SU-DHL-6 (cell line): ENCODE data around the gene DIMT1.

Source experiments
- H2AFZ ChIP-seq: fragments of 200-600 bp; sonication (generic); 2 replicates; pipeline ENCODE4 v1.6.1; 2014; ENCODE audit warnings: low read depth, mild to moderate bottlenecking, moderate library complexity, mixed read lengths, antibody characterized with exemption, low read length; ENCODE audit not compliant: severe bottlenecking
- H3F3A ChIP-seq: fragments of 200-600 bp; shearing (Covaris generic); 2 replicates; pipeline ENCODE4 v1.6.0; 2016; ENCODE audit warnings: antibody characterized with exemption, mild to moderate bottlenecking; ENCODE audit not compliant: insufficient read depth
- H3K27ac ChIP-seq: fragments of 200-600 bp; sonication (generic); 2 replicates; pipeline ENCODE4 v1.5.1; 2016; ENCODE audit warnings: low read depth, mild to moderate bottlenecking, low read length, moderate library complexity, mixed read lengths
- H3K27me3 ChIP-seq: fragments of 200-600 bp; sonication (generic), shearing (Covaris generic); 2 replicates; pipeline ENCODE4 v1.6.0; 2014; ENCODE audit warnings: mild to moderate bottlenecking, low read length
- H3K36me3 ChIP-seq: fragments of 200-600 bp; sonication (generic); 2 replicates; pipeline ENCODE4 v1.6.1; 2014; ENCODE audit warnings: mild to moderate bottlenecking, low read length, mixed read lengths
- H3K4me2 ChIP-seq: fragments of 300-600, 200-600 bp; shearing (Covaris generic), sonication (generic); 2 replicates; pipeline ENCODE4 v1.6.0; 2014; ENCODE audit warnings: low read length, low read depth, mild to moderate bottlenecking; ENCODE audit not compliant: poor library complexity, severe bottlenecking
- H3K4me3 ChIP-seq: fragments of 200-600 bp; sonication (generic); 2 replicates; pipeline ENCODE4 v1.5.1; 2014; ENCODE audit warnings: antibody characterized with exemption, low read length, mild to moderate bottlenecking, mixed read lengths; ENCODE audit not compliant: insufficient read depth, poor library complexity, severe bottlenecking
- H3K79me2 ChIP-seq: fragments of 200-600 bp; sonication (generic); 2 replicates; pipeline ENCODE4 v1.6.1; 2014; ENCODE audit warnings: mild to moderate bottlenecking, low read length, moderate library complexity; ENCODE audit not compliant: insufficient read depth
- H3K9ac ChIP-seq: fragments of 200-600 bp; sonication (generic); 2 replicates; pipeline ENCODE4 v1.7.0; 2014; ENCODE audit warnings: mild to moderate bottlenecking, low read length
- H3K9me2 ChIP-seq: fragments of 200-600 bp; sonication (generic); replicated peaks from 2 replicates; pipeline ENCODE4 v1.6.1; 2014; ENCODE audit warnings: low read length; ENCODE audit not compliant: insufficient read depth
- H3K9me3 ChIP-seq: fragments of 200-600 bp; sonication (generic); 2 replicates; pipeline ENCODE4 v1.6.1; 2014; ENCODE audit warnings: low read length, mixed read lengths; ENCODE audit not compliant: insufficient read depth
- H4K20me1 ChIP-seq: fragments of 200-600 bp; sonication (generic); 2 replicates; pipeline ENCODE4 v1.6.1; 2014; ENCODE audit warnings: low read depth, mild to moderate bottlenecking, antibody characterized with exemption, low read length, moderate library complexity, mixed read lengths
- EZH2phosphoT487 ChIP-seq: fragments of 200-600 bp; sonication (generic), shearing (Covaris generic); conservative IDR thresholded peaks from 2 replicates; pipeline ENCODE4 v1.6.1; 2018; ENCODE audit warnings: mild to moderate bottlenecking, antibody characterized with exemption, low read length, moderate library complexity, mixed read lengths
- TF ChIP-seq, protein P1 (sequence below): fragments of 200-600 bp; sonication (generic); IDR thresholded peaks from one replicate; pipeline ENCODE4 v1.5.1; 2017; ENCODE audit warnings: antibody characterized with exemption, mild to moderate bottlenecking, low read length, moderate library complexity; ENCODE audit not compliant: insufficient read depth, poor library complexity, severe bottlenecking

The DIMT1 gene

DNA sequence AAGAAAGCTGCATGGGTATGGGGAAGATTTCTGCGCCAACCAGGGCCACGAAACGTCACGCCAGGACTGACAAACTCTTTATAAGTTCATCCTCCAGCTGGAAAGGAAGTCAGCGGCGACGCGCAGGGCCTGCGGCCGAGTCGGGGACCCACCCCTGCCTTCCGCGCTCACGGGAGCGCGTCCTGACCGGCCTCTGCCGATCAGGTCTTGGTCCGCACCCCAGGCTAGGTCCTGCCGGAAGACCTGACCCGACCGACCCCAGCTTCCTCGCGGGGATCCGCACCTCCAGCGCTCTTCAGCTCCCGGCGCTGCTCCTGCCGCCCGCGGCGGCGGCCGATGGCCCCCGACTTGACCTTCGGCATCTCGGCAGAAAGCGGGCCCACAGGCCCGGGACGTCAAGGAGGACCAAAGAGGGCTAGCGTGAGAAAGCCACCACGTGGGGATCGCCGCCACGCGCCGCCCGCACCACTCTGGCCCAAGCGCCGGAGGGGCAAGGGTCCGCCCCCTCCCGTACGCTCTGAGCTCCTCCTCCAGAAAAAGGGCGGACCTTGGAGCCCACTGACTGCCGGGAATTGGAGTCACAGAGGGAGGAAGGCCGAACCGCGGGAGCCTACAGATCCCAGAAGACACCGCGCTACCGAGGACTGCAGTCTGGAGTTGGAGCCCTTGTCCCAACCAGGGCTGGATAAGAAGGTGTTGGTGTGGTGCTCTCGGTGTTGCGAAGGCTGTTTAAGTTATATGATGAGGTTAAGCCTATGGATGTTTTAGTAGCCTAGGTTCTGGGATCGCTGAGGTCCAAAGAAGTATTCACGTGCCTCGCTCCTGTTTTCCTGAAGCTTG, at the start of gene DIMT1:
DIMT1 (minus strand) TSS at position 495 of the 840 bp plus-strand sequence; CDS start at position 362, 133 bp downstream.
- Histone ChIP-seq H3K79me2 (peaks cover 17% of the 10 kb centered on the region), H3K27me3 (no peaks in the 10 kb centered on the region), H3K4me2 (peak within 1 kb of the TSS; percentile 86), H3K36me3 (0 out of 2 replicates have a peak, but pooled peaks cover under 1% of the 10 kb centered on the region), H2AFZ (peak within 1 kb of the TSS; percentile 87), H3K9me2 (no peaks in the 10 kb centered on the region), H3K4me3 (peak within 1 kb of the TSS; percentile 91), H3F3A (0 out of 2 replicates have a peak, but pooled peaks cover 1% of the 10 kb centered on the region), H3K9me3 (no peaks in the 10 kb centered on the region), H4K20me1 (no peaks in the 10 kb centered on the region), H3K9ac (peak within 1 kb of the TSS; percentile 94), H3K27ac (peak within 1 kb of the TSS; percentile 81)
- TF ChIP-seq, protein P1, sequence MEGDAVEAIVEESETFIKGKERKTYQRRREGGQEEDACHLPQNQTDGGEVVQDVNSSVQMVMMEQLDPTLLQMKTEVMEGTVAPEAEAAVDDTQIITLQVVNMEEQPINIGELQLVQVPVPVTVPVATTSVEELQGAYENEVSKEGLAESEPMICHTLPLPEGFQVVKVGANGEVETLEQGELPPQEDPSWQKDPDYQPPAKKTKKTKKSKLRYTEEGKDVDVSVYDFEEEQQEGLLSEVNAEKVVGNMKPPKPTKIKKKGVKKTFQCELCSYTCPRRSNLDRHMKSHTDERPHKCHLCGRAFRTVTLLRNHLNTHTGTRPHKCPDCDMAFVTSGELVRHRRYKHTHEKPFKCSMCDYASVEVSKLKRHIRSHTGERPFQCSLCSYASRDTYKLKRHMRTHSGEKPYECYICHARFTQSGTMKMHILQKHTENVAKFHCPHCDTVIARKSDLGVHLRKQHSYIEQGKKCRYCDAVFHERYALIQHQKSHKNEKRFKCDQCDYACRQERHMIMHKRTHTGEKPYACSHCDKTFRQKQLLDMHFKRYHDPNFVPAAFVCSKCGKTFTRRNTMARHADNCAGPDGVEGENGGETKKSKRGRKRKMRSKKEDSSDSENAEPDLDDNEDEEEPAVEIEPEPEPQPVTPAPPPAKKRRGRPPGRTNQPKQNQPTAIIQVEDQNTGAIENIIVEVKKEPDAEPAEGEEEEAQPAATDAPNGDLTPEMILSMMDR, result no peak
- TF ChIP-seq EZH2phosphoT487, result no peak

DNA sequence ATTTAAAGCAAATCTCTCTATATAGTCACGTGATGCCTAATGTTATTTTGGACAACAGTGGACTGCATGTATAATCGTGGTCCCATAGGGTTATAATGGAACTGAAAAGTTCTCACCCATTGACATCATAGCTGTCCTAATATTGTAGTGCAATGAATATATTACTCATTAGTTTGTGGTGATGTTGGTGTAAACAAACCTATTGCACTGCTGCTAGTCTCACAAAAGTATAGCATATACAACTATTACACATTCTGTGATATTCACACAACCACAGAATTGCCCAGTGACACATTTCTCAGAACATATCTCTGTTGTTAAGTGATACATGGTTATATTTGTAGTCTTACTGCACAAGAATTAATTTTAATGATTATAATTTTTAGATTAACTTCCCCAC, 46.6 kb upstream of the DIMT1 start:
- H3K4me3 ChIP-seq, result no peak overlapping the region
- H3F3A ChIP-seq, result no peaks in the 10 kb centered on the region
- no peaks in the 10 kb centered on the region for H3K9me3 ChIP-seq
- no peak overlapping the region for H2AFZ ChIP-seq
- H3K79me2 ChIP-seq, result no peaks in the 10 kb centered on the region; the same call in 1 of the 2 replicates
- no peaks in the 10 kb centered on the region for H4K20me1 ChIP-seq
- H3K27ac ChIP-seq, result no peak overlapping the region
- H3K36me3 ChIP-seq, result peaks cover 22% of the 10 kb centered on the region
- no peaks in the 10 kb centered on the region for H3K27me3 ChIP-seq
- TF ChIP-seq, protein P1, result no peak
- TF ChIP-seq EZH2phosphoT487, result no peak
- no peaks in the 10 kb centered on the region for H3K9me2 ChIP-seq
- H3K9ac ChIP-seq, result no peak overlapping the region
- no peak overlapping the region for H3K4me2 ChIP-seq

DNA sequence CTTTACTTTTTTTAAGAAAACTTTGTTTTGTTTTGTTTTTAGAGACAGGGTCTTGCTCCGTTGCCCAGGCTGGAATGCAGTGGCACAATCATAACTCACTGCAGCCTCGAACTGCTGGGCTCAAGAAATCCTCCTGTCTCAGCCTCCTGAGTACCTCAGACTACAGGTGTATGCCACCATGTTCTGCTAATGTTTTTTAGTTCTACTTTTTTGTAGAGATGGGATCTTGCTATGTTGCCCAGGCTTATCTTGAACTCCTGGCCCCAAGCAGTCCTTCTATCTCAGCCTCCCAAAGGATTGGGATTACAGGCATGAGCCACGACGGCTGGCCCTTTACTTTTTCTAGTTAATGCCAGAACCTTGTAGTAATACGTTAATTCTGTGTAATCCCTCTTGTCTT, 44.8 kb upstream of the DIMT1 start:
- Histone ChIP-seq H3K36me3 (peaks cover 22% of the 10 kb centered on the region), H3K79me2 (no peaks in the 10 kb centered on the region; the same call in 1 of the 2 replicates), H3K27ac (no peak overlapping the region)

More for the DNA sequence above, 44.8 kb upstream of the DIMT1 start:
- TF ChIP-seq, protein P1, result no peak
- no peak for TF ChIP-seq EZH2phosphoT487
- Histone ChIP-seq H3K9me2 (no peaks in the 10 kb centered on the region), H3F3A (no peaks in the 10 kb centered on the region), H2AFZ (no peak overlapping the region), H3K9me3 (no peaks in the 10 kb centered on the region), H3K4me3 (no peak overlapping the region), H3K27me3 (no peaks in the 10 kb centered on the region), H3K9ac (no peak overlapping the region), H4K20me1 (no peaks in the 10 kb centered on the region), H3K4me2 (no peak overlapping the region)
